GM21381 (cell line): Measurements from ENCODE around the gene MRPS34.
A peak's percentile ranks its signal among the peaks of the same experiment; 100 is the strongest.

Source experiments
- ATAC-seq: cut with Tn5 transposase; IDR thresholded peaks from one replicate; pipeline ENCODE4 v1.9.1; 2021; ENCODE audit warnings: mild to moderate bottlenecking, moderate library complexity; ENCODE audit not compliant: unreplicated experiment

MRPS34 gene

GRCh38 chr16:1771188-1771863 lies 1.6 kb downstream of the MRPS34 start, which contains the start of gene NME3:
TSS of gene NME3 (minus strand) at chr16:1771543. CDS start at chr16:1771534, 9 bp downstream.
- peak; percentile 25 for ATAC-seq

DNA sequence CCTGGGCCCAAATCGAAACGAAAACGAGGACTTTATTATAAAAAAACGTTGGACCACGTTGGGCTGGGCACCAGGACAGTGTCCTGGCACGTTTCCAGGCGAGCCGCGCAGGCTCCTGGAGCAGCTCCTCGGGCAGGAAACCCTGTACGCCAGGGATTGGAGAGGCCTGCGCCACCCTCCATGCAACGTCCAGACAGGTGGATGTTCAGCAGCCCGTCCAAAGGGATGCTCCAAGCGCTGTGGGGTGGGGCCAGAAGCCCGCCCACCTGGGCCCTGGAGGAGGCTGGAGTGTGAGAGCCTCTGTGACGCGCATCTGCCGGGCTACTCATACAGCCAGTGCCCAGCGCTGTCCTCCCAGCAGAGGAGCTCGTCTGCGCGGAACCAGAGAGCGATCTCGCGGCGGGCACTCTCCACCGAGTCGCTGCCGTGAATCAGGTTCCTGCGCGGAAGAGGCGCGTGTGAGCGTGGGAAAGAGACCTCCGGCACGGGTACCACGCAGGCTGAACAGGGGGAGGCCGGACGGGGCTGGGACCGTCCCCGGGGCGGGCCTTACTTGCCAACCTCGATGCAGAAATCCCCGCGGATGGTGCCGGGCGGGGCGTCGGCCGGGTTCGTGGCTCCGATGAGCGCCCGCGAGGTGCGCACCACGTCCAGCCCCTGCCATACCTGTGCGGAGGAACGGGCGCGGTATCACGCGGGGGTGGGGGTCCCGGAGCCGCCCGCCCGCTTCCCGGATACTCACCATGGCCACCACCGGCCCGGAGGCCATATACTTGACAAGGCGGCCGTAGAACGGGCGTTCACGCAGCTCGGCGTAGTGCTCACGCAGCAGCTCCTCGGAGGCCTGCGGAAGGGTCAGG lies 2.4 kb downstream of the MRPS34 start:
- ATAC-seq, result no peak

- no peak for ATAC-seq
These were observed 3.3 kb downstream of the MRPS34 start for GRCh38 chr16:1769402-1770300.

GRCh38 chr16:1768767-1769401 lies 4.0 kb downstream of the MRPS34 start:
- ATAC-seq, result no peak

DNA sequence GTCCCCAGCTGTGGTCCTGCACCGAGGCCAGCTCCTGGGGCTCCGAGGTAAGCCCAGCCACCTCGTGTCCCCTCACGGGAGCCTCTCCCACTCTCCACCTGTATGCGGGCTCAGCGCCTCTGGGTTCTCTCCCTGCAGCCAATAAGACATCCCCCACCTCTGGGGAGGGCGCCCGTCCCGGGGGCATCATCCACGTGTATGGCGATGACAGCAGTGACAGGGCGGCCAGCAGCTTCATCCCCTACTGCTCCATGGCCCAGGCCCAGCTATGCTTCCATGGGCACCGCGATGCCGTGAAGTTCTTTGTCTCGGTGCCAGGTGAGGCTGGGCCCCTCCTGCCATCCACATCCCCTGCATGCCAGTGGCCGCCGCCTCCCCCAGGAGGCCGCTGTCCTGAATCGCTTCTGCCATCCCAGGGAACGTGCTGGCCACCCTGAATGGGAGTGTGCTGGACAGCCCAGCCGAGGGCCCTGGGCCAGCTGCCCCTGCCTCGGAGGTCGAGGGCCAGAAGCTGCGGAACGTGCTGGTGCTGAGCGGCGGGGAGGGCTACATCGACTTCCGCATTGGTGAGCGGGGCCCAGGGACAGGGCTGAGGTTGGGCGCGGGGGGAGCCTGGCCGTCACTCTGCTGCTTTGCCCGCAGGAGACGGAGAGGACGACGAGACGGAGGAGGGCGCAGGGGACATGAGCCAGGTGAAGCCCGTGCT lies 4.7 kb downstream of the MRPS34 start:
- ATAC-seq, result no peak

- ATAC-seq, result no peak
These were observed 5.6 kb downstream of the MRPS34 start for GRCh38 chr16:1767116-1767994.

DNA sequence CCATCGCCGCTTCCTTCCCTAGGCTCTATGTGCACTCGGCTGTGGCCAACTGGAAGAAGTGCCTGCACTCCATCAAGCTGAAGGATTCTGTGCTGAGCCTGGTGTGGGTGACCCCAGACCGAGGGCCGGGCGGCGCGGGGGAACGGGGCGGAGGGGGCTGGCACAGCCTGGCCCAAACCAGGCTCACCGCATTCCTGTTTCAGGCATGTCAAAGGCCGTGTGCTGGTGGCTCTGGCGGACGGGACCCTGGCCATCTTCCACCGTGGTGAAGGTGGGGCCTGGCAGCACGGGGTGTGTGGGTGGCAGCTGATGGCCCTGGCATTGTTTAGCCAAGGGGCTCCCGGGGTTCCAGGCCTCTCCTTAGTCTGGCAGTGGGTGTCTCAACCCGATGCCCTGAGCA lies 6.2 kb downstream of the MRPS34 start:
- no peak for ATAC-seq

DNA sequence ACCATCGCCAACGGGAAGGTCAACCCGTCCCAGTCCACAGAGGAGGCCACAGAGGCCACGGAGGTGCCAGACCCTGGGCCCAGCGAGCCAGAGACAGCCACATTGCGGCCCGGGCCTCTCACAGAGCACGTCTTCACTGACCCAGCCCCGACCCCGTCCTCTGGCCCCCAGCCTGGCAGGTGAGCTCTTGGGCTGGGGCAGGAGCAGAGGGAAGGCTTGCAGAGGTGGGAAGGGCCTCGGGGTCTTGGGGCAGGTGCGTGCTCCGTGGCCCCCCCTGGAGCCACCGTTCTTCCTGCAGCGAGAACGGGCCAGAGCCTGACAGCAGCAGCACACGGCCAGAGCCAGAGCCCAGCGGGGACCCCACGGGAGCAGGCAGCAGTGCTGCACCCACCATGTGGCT lies 6.7 kb downstream of the MRPS34 start:
- ATAC-seq, result no peak

- no peak for ATAC-seq
These were observed 7.1 kb downstream of the MRPS34 start for GRCh38 chr16:1765826-1766225.

DNA sequence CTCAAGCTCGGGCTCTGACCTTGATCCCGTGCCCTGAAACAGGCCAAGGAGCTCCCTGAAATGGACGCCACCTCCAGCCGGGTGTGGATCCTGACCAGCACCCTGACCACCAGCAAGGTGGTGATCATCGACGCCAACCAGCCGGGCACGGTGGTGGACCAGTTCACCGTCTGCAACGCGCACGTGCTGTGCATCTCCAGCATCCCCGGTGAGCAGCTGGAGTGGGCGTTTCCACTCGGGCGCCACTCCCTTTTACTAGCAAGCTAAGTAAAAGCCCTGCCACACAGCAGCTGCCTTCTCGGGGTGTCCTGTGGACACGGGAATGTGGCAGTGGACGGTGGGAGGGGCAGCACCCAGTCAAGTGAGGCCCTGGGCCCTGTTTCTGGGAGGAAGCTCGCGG lies 8.0 kb downstream of the MRPS34 start:
- no peak for ATAC-seq

DNA sequence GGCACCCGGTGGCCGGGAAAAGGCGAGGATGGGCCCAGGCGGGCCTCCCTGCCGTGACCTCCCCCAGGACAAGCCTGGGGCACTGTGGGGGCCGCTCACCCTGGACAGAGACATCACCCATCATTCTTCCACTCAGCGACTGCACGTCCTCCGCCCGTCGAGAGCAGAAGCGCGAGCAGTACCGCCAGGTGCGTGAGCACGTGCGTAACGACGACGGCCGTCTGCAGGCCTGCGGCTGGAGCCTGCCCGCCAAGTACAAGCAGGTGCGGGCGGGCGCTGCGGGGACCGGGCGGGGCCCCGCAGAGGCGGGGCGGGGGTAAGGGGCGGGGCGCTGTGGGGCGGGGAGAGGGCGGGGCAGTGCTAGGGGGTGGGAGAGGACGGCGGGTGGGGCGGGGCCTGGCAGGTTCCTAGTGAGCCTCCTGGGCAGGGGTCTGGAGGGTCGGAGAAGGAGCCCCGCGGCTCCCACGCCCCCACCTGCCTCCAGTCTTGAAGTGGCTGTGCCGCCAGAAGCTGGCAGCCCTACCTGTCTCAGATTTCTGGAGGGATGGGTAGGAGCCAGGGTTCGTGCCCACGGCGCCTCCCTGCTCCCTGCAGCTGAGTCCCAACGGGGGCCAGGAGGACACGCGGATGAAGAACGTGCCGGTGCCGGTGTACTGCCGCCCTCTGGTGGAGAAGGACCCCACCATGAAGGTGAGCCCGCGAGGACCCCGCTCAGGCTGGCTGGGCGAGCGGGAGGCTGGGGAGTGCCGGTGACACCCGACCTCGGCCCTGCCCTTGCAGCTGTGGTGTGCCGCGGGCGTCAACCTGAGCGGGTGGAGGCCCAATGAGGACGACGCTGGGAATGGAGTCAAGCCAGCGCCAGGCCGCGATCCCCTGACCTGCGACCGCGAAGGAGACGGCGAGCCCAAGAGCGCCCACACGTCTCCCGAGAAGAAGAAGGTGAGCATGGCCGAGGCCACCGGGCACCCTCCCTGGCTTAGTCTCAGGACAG lies 9.1 kb downstream of the MRPS34 start:
- no peak for ATAC-seq

- ATAC-seq, result no peak
These were observed 9.9 kb downstream of the MRPS34 start for GRCh38 chr16:1762879-1763520.

- ATAC-seq, result no peak
These were observed 10.6 kb downstream of the MRPS34 start for GRCh38 chr16:1762196-1762878.

DNA sequence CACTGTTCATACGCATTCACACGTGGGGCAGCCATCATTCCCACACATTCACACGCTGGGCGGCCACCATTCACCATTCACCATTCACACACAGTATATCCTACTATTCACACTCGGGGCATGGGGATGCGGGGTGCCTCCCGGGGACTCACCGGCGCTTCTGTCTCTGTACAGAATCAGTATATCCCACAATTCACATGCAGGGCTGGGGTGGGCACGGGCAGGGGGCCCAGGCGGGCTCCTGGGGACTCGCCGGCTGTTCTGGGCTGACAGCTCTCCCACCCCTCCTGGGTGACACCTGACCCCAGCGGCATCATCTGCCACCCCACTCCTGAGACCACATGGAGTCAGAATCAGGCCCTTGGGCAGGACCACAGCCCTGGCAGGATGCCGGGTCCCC lies 11.2 kb downstream of the MRPS34 start:
- no peak for ATAC-seq

DNA sequence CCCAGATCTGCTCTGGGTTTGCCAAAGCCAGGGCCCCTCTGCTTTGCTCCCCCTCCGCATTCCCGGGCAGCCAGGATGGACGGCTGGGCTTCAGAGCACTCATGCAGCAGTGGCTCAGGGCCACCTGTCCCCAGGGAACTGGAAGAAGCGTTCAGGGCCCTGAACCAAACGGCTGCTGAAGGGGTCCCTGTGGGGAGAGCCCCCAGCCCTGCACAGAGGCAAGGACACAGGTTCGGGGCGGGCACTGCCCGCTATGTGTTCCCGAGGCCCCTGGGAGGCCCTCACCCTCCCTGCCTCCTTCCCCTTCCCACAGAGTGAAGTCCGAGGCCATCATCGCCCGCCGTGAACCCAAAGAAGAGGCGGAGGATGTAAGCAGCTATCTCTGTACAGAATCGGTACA lies 12.0 kb downstream of the MRPS34 start:
- no peak for ATAC-seq

GRCh38 chr16:1759511-1759910 lies 13.4 kb downstream of the MRPS34 start:
- no peak for ATAC-seq

GRCh38 chr16:1758923-1759322 lies 14.0 kb downstream of the MRPS34 start:
- ATAC-seq, result no peak
